Measurements from ENCODE around the gene IDUA. TPM values are rescaled to one million over a fixed set of nuclear protein-coding genes. Genes with fewer than 3 reads are reported as not detected.

The IDUA gene
- total RNA-seq, 4 donors from 2014 or later: 11.0 to 33.1 (median 19.7) TPM

DNA sequence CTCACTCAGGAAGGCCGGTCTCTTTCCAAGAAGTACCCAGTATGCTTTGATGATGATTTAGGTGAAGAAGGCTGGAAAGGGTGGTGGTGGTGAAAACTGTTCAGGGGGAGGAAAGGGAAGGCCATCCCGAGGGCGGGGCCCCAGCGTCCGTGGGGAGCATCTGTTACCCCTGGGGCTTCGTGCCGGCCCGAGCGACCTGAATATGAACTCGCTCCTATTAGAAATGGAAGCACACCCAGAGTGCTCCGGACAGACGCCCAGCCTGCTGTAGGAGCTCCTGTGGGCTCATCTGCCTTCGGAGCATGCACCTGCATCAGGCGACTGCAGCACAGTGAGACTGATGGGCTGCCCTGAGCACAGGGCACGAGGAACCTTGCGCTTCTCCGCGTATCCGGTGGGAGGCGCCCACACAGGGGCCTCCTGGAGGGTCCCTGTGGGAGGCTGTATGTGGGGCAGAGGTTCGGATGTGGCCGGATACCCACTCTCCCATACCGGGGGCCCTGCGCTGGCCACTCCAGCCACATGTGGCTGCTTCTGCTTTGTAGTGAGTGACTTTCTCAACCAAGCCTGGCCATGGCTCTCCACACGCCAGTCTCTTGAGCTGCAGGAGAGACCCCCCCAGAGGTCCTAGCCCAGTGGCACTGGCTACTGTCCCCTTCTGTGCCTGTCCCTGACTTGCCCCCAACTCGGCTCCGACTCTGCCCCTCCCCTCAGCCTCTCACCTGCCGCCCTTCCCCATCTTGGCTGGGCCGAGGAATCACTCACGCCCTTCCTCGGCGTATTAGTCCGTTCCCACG, 61.3 kb downstream of the IDUA start:
- no peak overlapping the region for H3K27ac ChIP-seq
- no peak for TF ChIP-seq POLR2AphosphoS5 (IDR thresholded peaks at IDR 0.05)
- TF ChIP-seq, protein P1, sequence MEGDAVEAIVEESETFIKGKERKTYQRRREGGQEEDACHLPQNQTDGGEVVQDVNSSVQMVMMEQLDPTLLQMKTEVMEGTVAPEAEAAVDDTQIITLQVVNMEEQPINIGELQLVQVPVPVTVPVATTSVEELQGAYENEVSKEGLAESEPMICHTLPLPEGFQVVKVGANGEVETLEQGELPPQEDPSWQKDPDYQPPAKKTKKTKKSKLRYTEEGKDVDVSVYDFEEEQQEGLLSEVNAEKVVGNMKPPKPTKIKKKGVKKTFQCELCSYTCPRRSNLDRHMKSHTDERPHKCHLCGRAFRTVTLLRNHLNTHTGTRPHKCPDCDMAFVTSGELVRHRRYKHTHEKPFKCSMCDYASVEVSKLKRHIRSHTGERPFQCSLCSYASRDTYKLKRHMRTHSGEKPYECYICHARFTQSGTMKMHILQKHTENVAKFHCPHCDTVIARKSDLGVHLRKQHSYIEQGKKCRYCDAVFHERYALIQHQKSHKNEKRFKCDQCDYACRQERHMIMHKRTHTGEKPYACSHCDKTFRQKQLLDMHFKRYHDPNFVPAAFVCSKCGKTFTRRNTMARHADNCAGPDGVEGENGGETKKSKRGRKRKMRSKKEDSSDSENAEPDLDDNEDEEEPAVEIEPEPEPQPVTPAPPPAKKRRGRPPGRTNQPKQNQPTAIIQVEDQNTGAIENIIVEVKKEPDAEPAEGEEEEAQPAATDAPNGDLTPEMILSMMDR (IDR thresholded peaks at IDR 0.05): no peak
- TF ChIP-seq EP300 (IDR thresholded peaks at IDR 0.05): no peak
- TF ChIP-seq POLR2A (IDR thresholded peaks at IDR 0.05): no peak
- H3K36me3 ChIP-seq: no peaks in the 10 kb centered on the region
- H3K27me3 ChIP-seq: peaks cover 72% of the 10 kb centered on the region
- WGBS: 85% methylated on average over 23 of the region's 34 CpGs
- DNase-seq (ENCODE audit: low spot score in 2 of 2): peak; percentile 63 to 74
- H3K4me1 ChIP-seq: peaks cover 37% of the 10 kb centered on the region
- H3K4me3 ChIP-seq: no peak overlapping the region
- H3K9me3 ChIP-seq: no peaks in the 10 kb centered on the region

DNA sequence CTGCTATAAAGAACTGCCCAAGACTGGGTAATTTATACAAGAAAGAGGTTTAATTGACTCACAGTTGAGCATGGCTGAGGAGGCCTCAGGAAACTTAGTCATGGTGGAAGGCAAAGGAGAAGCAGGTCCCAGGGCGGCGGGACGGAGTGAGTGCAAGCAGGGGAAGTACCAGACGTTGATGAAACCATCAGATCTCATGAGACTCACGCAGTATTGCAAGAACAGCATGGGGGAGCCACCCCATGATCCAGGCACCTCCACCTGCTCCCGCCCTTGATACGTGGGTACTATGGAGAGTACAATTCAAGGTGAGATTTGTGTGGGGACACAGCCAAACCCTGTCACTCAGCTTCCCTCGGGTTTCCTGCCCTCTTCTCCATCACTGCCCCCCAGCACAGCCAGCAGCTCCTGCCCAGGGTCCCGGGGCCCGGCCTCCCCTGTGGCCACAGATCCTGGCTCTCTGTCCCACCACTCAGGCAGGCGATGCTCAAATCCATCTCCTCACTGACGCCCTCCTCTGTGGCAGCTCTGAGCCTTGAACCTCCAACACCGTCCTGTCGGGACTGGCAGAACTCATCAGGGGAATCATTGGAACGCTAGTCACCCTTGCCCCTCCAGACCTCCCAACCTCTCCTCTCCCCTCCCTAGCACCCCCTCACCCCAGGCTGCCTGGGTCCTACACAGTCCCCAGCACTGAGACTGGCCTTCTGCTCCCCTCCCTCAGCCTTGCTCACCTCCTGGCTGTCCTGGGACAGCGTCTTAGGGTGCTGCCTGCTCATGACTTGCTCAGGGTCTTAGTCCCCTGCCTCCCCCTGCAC, 62.1 kb downstream of the IDUA start:
- WGBS: 81% methylated on average over 14 of the region's 16 CpGs
- H3K27ac ChIP-seq: no peak overlapping the region
- no peak overlapping the region for H3K4me3 ChIP-seq
- TF ChIP-seq EP300 (IDR thresholded peaks at IDR 0.05): no peak
- no peak for TF ChIP-seq POLR2A (IDR thresholded peaks at IDR 0.05)
- TF ChIP-seq POLR2AphosphoS5 (IDR thresholded peaks at IDR 0.05): no peak
- TF ChIP-seq, protein P1 (IDR thresholded peaks at IDR 0.05): no peak
- no peaks in the 10 kb centered on the region for H3K9me3 ChIP-seq
- H3K27me3 ChIP-seq: peaks cover 69% of the 10 kb centered on the region
- no peaks in the 10 kb centered on the region for H3K36me3 ChIP-seq
- H3K4me1 ChIP-seq: peaks cover 37% of the 10 kb centered on the region
- peak; percentile 45 to 55 for DNase-seq (ENCODE audit: low spot score in 2 of 2)

GRCh38 chr4:1049591-1049905, 62.7 kb downstream of the IDUA start:
- WGBS: 83% methylated on average over 5 of the region's 21 CpGs
- H3K36me3 ChIP-seq: no peaks in the 10 kb centered on the region
- DNase-seq (ENCODE audit: low spot score in 2 of 2): peak; percentile 63 to 72
- no peaks in the 10 kb centered on the region for H3K9me3 ChIP-seq
- no peak overlapping the region for H3K27ac ChIP-seq
- no peak overlapping the region for H3K4me3 ChIP-seq
- peaks cover 63% of the 10 kb centered on the region for H3K27me3 ChIP-seq
- H3K4me1 ChIP-seq: peaks cover 32% of the 10 kb centered on the region
- no peak for TF ChIP-seq POLR2A (IDR thresholded peaks at IDR 0.05)
- TF ChIP-seq POLR2AphosphoS5 (IDR thresholded peaks at IDR 0.05): no peak
- TF ChIP-seq, protein P1 (IDR thresholded peaks at IDR 0.05): no peak
- TF ChIP-seq EP300 (IDR thresholded peaks at IDR 0.05): no peak

GRCh38 chr4:1050486-1051213, 63.8 kb downstream of the IDUA start:
- Histone ChIP-seq H3K27ac (no peak overlapping the region), H3K4me1 (peaks cover 35% of the 10 kb centered on the region), H3K4me3 (no peak overlapping the region), H3K36me3 (no peaks in the 10 kb centered on the region), H3K9me3 (no peaks in the 10 kb centered on the region), H3K27me3 (peaks cover 61% of the 10 kb centered on the region)
- DNase-seq (ENCODE audit: low spot score in 2 of 2): peak; percentile 58 to 74
- WGBS: 81% methylated on average over 28 of the region's 40 CpGs
- TF ChIP-seq POLR2A (IDR thresholded peaks at IDR 0.05) (no peak), POLR2AphosphoS5 (IDR thresholded peaks at IDR 0.05) (no peak), EP300 (IDR thresholded peaks at IDR 0.05) (no peak)
- TF ChIP-seq, protein P1 (IDR thresholded peaks at IDR 0.05): no peak
